BLaER1 treated with 17β-estradiol and CSF1 and Interleukin-3, amounts not matched to agents 10 nM and 100 nM (cell line): Measurements from ENCODE around the gene SHOC2.
"Not testable (repeated sequence)": the region's sequence is repeated elsewhere in the genome, so short reads cannot be mapped to it uniquely, and the experiment has no call there.

Experiments
- H3K27ac ChIP-seq, 11 experiments: shearing (Covaris generic); formaldehyde crosslinking; 2 replicates each; pipeline ENCODE4 v1.8.1; 2022
- H3K27me3 ChIP-seq, 11 experiments: shearing (Covaris generic); formaldehyde crosslinking; 2 replicates each; pipeline ENCODE4 v1.8.1; 2022
- H3K36me3 ChIP-seq, 11 experiments: shearing (Covaris generic); formaldehyde crosslinking; 2 replicates each; pipeline ENCODE4 v1.8.1; 2022
- H3K4me1 ChIP-seq, 10 experiments: shearing (Covaris generic); formaldehyde crosslinking; 2 replicates each; pipeline ENCODE4 v1.8.1; 2022
- H3K4me2 ChIP-seq, 11 experiments: shearing (Covaris generic); formaldehyde crosslinking; 2 replicates each; pipeline ENCODE4 v1.8.1; 2022
- H3K4me3 ChIP-seq, 10 experiments: shearing (Covaris generic); formaldehyde crosslinking; 2 replicates each; pipeline ENCODE4 v1.8.1; 2022
- H3K9ac ChIP-seq, 11 experiments: shearing (Covaris generic); formaldehyde crosslinking; 2 replicates each; pipeline ENCODE4 v1.8.1; 2022
- H3K9me3 ChIP-seq, 11 experiments: shearing (Covaris generic); formaldehyde crosslinking; replicated peaks in 1 of 11; 2 replicates each; pipeline ENCODE4 v1.8.1; 2022
- H4K20me1 ChIP-seq, 11 experiments: shearing (Covaris generic); formaldehyde crosslinking; 2 replicates each; pipeline ENCODE4 v1.8.1; 2022
- Cebpa-rat ChIP-seq, 11 experiments: shearing (Covaris generic); IDR thresholded peaks; 2 replicates each; pipeline ENCODE4 v1.8.1; 2022

SHOC2 gene

GRCh38 chr10:110914431-110914830, 5.0 kb upstream of the SHOC2 start:
- Histone ChIP-seq H3K9ac (no peak overlapping the region), H3K9me3 (no peaks in the 10 kb centered on the region), H3K4me2 (peak overlapping the region in 4 of 11 experiments; percentile 23 to 61 (median 40); a peak in 5 of 22 replicates), H3K27me3 (no peaks in the 10 kb centered on the region), H4K20me1 (peaks cover 0 to 5% (median 0%) of the 10 kb centered on the region in 11 experiments; a peak in 2 of 22 replicates), H3K27ac (no peak overlapping the region), H3K4me3 (no peak overlapping the region), H3K4me1 (peaks cover 15 to 26% (median 20%) of the 10 kb centered on the region in 10 experiments), H3K36me3 (peaks cover 0 to 22% (median 0%) of the 10 kb centered on the region in 11 experiments; a peak in 3 of 22 replicates)
- no peak for TF ChIP-seq Cebpa-rat (IDR thresholded peaks at IDR 0.05)

GRCh38 chr10:110915035-110915434, 4.4 kb upstream of the SHOC2 start:
- Histone ChIP-seq H3K4me2 (peak overlapping the region in 9 of 11 experiments; percentile 3 to 61 (median 44); a peak in 16 of 22 replicates), H4K20me1 (peaks cover 0 to 8% (median 2%) of the 10 kb centered on the region in 11 experiments; a peak in 6 of 22 replicates), H3K9me3 (no peaks in the 10 kb centered on the region), H3K36me3 (peaks cover 0 to 20% (median 0%) of the 10 kb centered on the region in 11 experiments; a peak in 3 of 22 replicates), H3K4me1 (peaks cover 15 to 26% (median 20%) of the 10 kb centered on the region in 10 experiments), H3K9ac (no peak overlapping the region), H3K27me3 (no peaks in the 10 kb centered on the region), H3K4me3 (no peak overlapping the region), H3K27ac (no peak overlapping the region)
- TF ChIP-seq Cebpa-rat (IDR thresholded peaks at IDR 0.05): no peak

- Histone ChIP-seq H3K4me1 (peaks cover 15 to 26% (median 20%) of the 10 kb centered on the region in 10 experiments), H3K36me3 (peaks cover 0 to 14% (median 0%) of the 10 kb centered on the region in 11 experiments; a peak in 3 of 22 replicates), H3K4me2 (peak overlapping the region in 3 of 11 experiments; percentile 46 to 61 (median 58); a peak in 4 of 22 replicates)
- H3K27me3 ChIP-seq, H4K20me1 ChIP-seq, H3K27ac ChIP-seq, H3K9ac ChIP-seq, H3K4me3 ChIP-seq, H3K9me3 ChIP-seq: not testable (repeated sequence)
Measured at GRCh38 chr10:110915600-110915999, 3.8 kb upstream of the SHOC2 start.

- H3K4me2 ChIP-seq: peak overlapping the region in 2 of 11 experiments; percentile 4 to 92; a peak in 3 of 22 replicates
- no peak overlapping the region for H3K27ac ChIP-seq
Measured at GRCh38 chr10:110916554-110917346, 2.7 kb upstream of the SHOC2 start.

GRCh38 chr10:110918269-110918642, 1.1 kb upstream of the SHOC2 start:
- no peaks in the 10 kb centered on the region for H3K9me3 ChIP-seq
- peak overlapping the region; percentile 74 to 92 (median 87) for H3K4me2 ChIP-seq
- H3K9ac ChIP-seq: peak overlapping the region; percentile 88 to 97 (median 92)
- TF ChIP-seq Cebpa-rat (IDR thresholded peaks at IDR 0.05): no peak
- H3K4me3 ChIP-seq: peak overlapping the region; percentile 71 to 85 (median 75)
- H3K36me3 ChIP-seq: peaks cover 0 to 9% (median 0%) of the 10 kb centered on the region in 11 experiments; a peak in 4 of 22 replicates
- peaks cover 21 to 35% (median 27%) of the 10 kb centered on the region in 11 experiments; a peak in 21 of 22 replicates for H4K20me1 ChIP-seq
- peak overlapping the region; percentile 94 to 100 (median 97) for H3K27ac ChIP-seq
- H3K27me3 ChIP-seq: no peaks in the 10 kb centered on the region
- H3K4me1 ChIP-seq: peaks cover 20 to 45% (median 34%) of the 10 kb centered on the region in 10 experiments

More at GRCh38 chr10:110916554-110917346, 2.7 kb upstream of the SHOC2 start:
- H3K9ac ChIP-seq: no peak overlapping the region
- H3K27me3 ChIP-seq: no peaks in the 10 kb centered on the region
- H3K4me3 ChIP-seq: no peak overlapping the region
- no peak for TF ChIP-seq Cebpa-rat (IDR thresholded peaks at IDR 0.05)
- no peaks in the 10 kb centered on the region for H3K9me3 ChIP-seq
- H3K36me3 ChIP-seq: peaks cover 0 to 9% (median 0%) of the 10 kb centered on the region in 11 experiments; a peak in 4 of 22 replicates
- H4K20me1 ChIP-seq: peaks cover 9 to 20% (median 12%) of the 10 kb centered on the region in 11 experiments; a peak in 19 of 22 replicates
- H3K4me1 ChIP-seq: peaks cover 15 to 32% (median 22%) of the 10 kb centered on the region in 10 experiments

- no peak for TF ChIP-seq Cebpa-rat (IDR thresholded peaks at IDR 0.05)
- Histone ChIP-seq H3K4me2 (peak within 1 kb of the TSS; percentile 74 to 92 (median 87)), H3K9ac (peak within 1 kb of the TSS; percentile 98 to 100 (median 100)), H3K9me3 (no peaks in the 10 kb centered on the region), H3K36me3 (peaks cover 0 to 8% (median 1%) of the 10 kb centered on the region in 11 experiments; a peak in 11 of 22 replicates), H3K27me3 (no peaks in the 10 kb centered on the region), H3K27ac (peak within 1 kb of the TSS; percentile 98 to 100 (median 100)), H3K4me3 (peak within 1 kb of the TSS; percentile 93 to 100 (median 98)), H4K20me1 (peaks cover 26 to 40% (median 32%) of the 10 kb centered on the region in 11 experiments; a peak in 21 of 22 replicates), H3K4me1 (peaks cover 24 to 51% (median 40%) of the 10 kb centered on the region in 10 experiments)
Measured at GRCh38 chr10:110918643-110919348, 608 bp upstream of the SHOC2 start, which contains the start of gene BBIP1. BBIP1 (minus strand) TSS chr10:110919180; CDS start chr10:110918157, 1,023 bp downstream.

- Histone ChIP-seq H3K9me3 (no peaks in the 10 kb centered on the region), H3K4me3 (peak overlapping the region; percentile 93 to 100 (median 98)), H3K36me3 (peaks cover 0 to 22% (median 14%) of the 10 kb centered on the region in 11 experiments; a peak in 17 of 22 replicates), H3K27ac (peak overlapping the region; percentile 95 to 100 (median 100)), H3K9ac (peak overlapping the region; percentile 98 to 100 (median 100)), H3K4me1 (peaks cover 30 to 60% (median 49%) of the 10 kb centered on the region in 10 experiments), H3K4me2 (peak overlapping the region; percentile 39 to 90 (median 80); a peak in 20 of 22 replicates), H3K27me3 (no peaks in the 10 kb centered on the region), H4K20me1 (peaks cover 40 to 55% (median 47%) of the 10 kb centered on the region in 11 experiments)
- TF ChIP-seq Cebpa-rat (IDR thresholded peaks at IDR 0.05): peak in 7 of 11 experiments; percentile 36 to 94 (median 91); a peak in 12 of 22 replicates
Measured at GRCh38 chr10:110919971-110920881, 822 bp downstream of the SHOC2 start.
